Gastrocnemius medialis (tissue), 4 donors: ENCODE data around the gene CTXN2.

Experiments used
- POLR2A ChIP-seq, 2 donors: fragments of 450-650 bp; IDR thresholded peaks; one replicate each; pipeline ENCODE4 v1.6.1; 2017; ENCODE audit warnings: antibody characterized with exemption in 2 of 2, mild to moderate bottlenecking in 2 of 2, moderate library complexity in 2 of 2
- TF ChIP-seq, protein P1 (sequence below), 5 experiments: fragments of 450-650 bp in 3 of 5; fragments of 200-600 bp in 2 of 5; sonication (generic) in 2 of 5; IDR thresholded peaks in 4 of 5; conservative IDR thresholded peaks in 1 of 5; 1 replicate in 4 of 5; 2 replicates in 1 of 5; pipeline ENCODE4 v1.5.1; 2016 to 2019; ENCODE audit warnings: antibody characterized with exemption in 5 of 5, mild to moderate bottlenecking in 3 of 5, moderate library complexity in 3 of 5

DNA sequence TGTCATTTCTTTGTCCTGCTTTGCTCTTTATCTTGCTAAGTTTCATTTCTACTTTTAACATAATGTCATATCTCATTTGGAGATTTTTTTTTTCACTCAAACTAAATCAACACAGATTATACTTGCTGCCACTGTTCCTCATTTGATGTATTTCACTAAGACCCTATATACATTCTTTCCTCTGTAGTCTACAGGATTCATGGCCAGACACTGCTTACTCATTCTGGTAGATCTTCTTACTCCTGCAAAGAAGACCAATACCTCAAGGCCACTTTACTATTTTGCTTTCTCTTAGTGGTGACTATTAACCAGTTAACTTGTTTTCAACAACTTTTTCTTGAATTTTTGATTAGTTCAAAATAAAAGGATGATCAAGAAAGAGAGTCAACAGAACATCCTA, 44.1 kb upstream of the CTXN2 start:
- TF ChIP-seq, protein P1, sequence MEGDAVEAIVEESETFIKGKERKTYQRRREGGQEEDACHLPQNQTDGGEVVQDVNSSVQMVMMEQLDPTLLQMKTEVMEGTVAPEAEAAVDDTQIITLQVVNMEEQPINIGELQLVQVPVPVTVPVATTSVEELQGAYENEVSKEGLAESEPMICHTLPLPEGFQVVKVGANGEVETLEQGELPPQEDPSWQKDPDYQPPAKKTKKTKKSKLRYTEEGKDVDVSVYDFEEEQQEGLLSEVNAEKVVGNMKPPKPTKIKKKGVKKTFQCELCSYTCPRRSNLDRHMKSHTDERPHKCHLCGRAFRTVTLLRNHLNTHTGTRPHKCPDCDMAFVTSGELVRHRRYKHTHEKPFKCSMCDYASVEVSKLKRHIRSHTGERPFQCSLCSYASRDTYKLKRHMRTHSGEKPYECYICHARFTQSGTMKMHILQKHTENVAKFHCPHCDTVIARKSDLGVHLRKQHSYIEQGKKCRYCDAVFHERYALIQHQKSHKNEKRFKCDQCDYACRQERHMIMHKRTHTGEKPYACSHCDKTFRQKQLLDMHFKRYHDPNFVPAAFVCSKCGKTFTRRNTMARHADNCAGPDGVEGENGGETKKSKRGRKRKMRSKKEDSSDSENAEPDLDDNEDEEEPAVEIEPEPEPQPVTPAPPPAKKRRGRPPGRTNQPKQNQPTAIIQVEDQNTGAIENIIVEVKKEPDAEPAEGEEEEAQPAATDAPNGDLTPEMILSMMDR (IDR thresholded peaks at IDR 0.05 in 4 of 5, conservative IDR thresholded peaks at IDR 0.05 in 1 of 5): no peak
- TF ChIP-seq POLR2A (IDR thresholded peaks at IDR 0.05): no peak
